ENCODE results near the gene CHKB.
A peak's percentile ranks its signal among the peaks of the same experiment; 100 is the strongest.

Gene CHKB

GRCh38 chr22:50605002-50605612 is 22.5 kb upstream of the CHKB start:
- H3K36me3 ChIP-seq (ENCODE audit: control insufficient read depth, insufficient read depth, low read length): no peaks in the 10 kb centered on the region
- H3K4me1 ChIP-seq (ENCODE audit: control insufficient read depth, insufficient read depth, low read length, poor library complexity, severe bottlenecking): no peaks in the 10 kb centered on the region
- H3K27ac ChIP-seq (ENCODE audit: low read depth, low read length, severe bottlenecking): no peak overlapping the region
- H3K4me3 ChIP-seq (ENCODE audit: extremely low read depth, insufficient read depth, low read length, poor library complexity, severe bottlenecking): no peak overlapping the region
- 81 to 92% methylated on average over 7 to 16 of the region's 23 CpGs for WGBS, 2 experiments (ENCODE audit: insufficient coverage in 2 of 2)
- no peaks in the 10 kb centered on the region for H3K9me3 ChIP-seq (ENCODE audit: control insufficient read depth, low read length)

GRCh38 chr22:50604256-50605001 is 21.8 kb upstream of the CHKB start:
- 85 to 88% methylated on average over 75 to 100 of the region's 103 CpGs for WGBS, 2 experiments (ENCODE audit: insufficient coverage in 2 of 2)
- Histone ChIP-seq H3K27ac (ENCODE audit: low read depth, low read length, severe bottlenecking) (no peak overlapping the region), H3K36me3 (ENCODE audit: control insufficient read depth, insufficient read depth, low read length) (no peaks in the 10 kb centered on the region), H3K4me3 (ENCODE audit: extremely low read depth, insufficient read depth, low read length, poor library complexity, severe bottlenecking) (no peak overlapping the region), H3K9me3 (ENCODE audit: control insufficient read depth, low read length) (no peaks in the 10 kb centered on the region), H3K4me1 (ENCODE audit: control insufficient read depth, insufficient read depth, low read length, poor library complexity, severe bottlenecking) (no peaks in the 10 kb centered on the region)

GRCh38 chr22:50603511-50604255 is 21.0 kb upstream of the CHKB start:
- Histone ChIP-seq H3K4me3 (ENCODE audit: extremely low read depth, insufficient read depth, low read length, poor library complexity, severe bottlenecking) (no peak overlapping the region), H3K9me3 (ENCODE audit: control insufficient read depth, low read length) (no peaks in the 10 kb centered on the region), H3K36me3 (ENCODE audit: control insufficient read depth, insufficient read depth, low read length) (no peaks in the 10 kb centered on the region), H3K27ac (ENCODE audit: low read depth, low read length, severe bottlenecking) (no peak overlapping the region), H3K4me1 (ENCODE audit: control insufficient read depth, insufficient read depth, low read length, poor library complexity, severe bottlenecking) (no peaks in the 10 kb centered on the region)
- WGBS, 2 experiments (ENCODE audit: insufficient coverage in 2 of 2): 66 to 71% methylated on average over 48 to 62 of the region's 70 CpGs

GRCh38 chr22:50602338-50602700 is 19.7 kb upstream of the CHKB start:
- no peaks in the 10 kb centered on the region for H3K4me1 ChIP-seq (ENCODE audit: control insufficient read depth, insufficient read depth, low read length, poor library complexity, severe bottlenecking)
- H3K36me3 ChIP-seq (ENCODE audit: control insufficient read depth, insufficient read depth, low read length): no peaks in the 10 kb centered on the region
- no peaks in the 10 kb centered on the region for H3K9me3 ChIP-seq (ENCODE audit: control insufficient read depth, low read length)
- no peak overlapping the region for H3K4me3 ChIP-seq (ENCODE audit: extremely low read depth, insufficient read depth, low read length, poor library complexity, severe bottlenecking)
- H3K27ac ChIP-seq (ENCODE audit: low read depth, low read length, severe bottlenecking): no peak overlapping the region
- WGBS, 2 experiments (ENCODE audit: insufficient coverage in 2 of 2): 38 to 54% methylated on average over 2 of the region's 2 CpGs

GRCh38 chr22:50601669-50602337 is 19.2 kb upstream of the CHKB start:
- WGBS, 2 experiments (ENCODE audit: insufficient coverage in 2 of 2): 59% methylated on average over 11 of the region's 12 CpGs
- H3K4me3 ChIP-seq (ENCODE audit: extremely low read depth, insufficient read depth, low read length, poor library complexity, severe bottlenecking): no peak overlapping the region
- H3K4me1 ChIP-seq (ENCODE audit: control insufficient read depth, insufficient read depth, low read length, poor library complexity, severe bottlenecking): no peaks in the 10 kb centered on the region
- H3K36me3 ChIP-seq (ENCODE audit: control insufficient read depth, insufficient read depth, low read length): no peaks in the 10 kb centered on the region
- no peak overlapping the region for H3K27ac ChIP-seq (ENCODE audit: low read depth, low read length, severe bottlenecking)
- no peaks in the 10 kb centered on the region for H3K9me3 ChIP-seq (ENCODE audit: control insufficient read depth, low read length)

GRCh38 chr22:50600967-50601668 is 18.5 kb upstream of the CHKB start:
- 8 to 17% methylated on average over 10 to 22 of the region's 52 CpGs for WGBS, 2 experiments (ENCODE audit: insufficient coverage in 2 of 2)
- Histone ChIP-seq H3K36me3 (ENCODE audit: control insufficient read depth, insufficient read depth, low read length) (no peaks in the 10 kb centered on the region), H3K4me1 (ENCODE audit: control insufficient read depth, insufficient read depth, low read length, poor library complexity, severe bottlenecking) (no peaks in the 10 kb centered on the region), H3K9me3 (ENCODE audit: control insufficient read depth, low read length) (no peaks in the 10 kb centered on the region), H3K27ac (ENCODE audit: low read depth, low read length, severe bottlenecking) (no peak overlapping the region), H3K4me3 (ENCODE audit: extremely low read depth, insufficient read depth, low read length, poor library complexity, severe bottlenecking) (peak overlapping the region; percentile 2)

- peak within 1 kb of the TSS; percentile 2 for H3K4me3 ChIP-seq (ENCODE audit: extremely low read depth, insufficient read depth, low read length, poor library complexity, severe bottlenecking)
- no peaks in the 10 kb centered on the region for H3K36me3 ChIP-seq (ENCODE audit: control insufficient read depth, insufficient read depth, low read length)
- H3K4me1 ChIP-seq (ENCODE audit: control insufficient read depth, insufficient read depth, low read length, poor library complexity, severe bottlenecking): no peaks in the 10 kb centered on the region
- H3K9me3 ChIP-seq (ENCODE audit: control insufficient read depth, low read length): no peaks in the 10 kb centered on the region
- WGBS, 2 experiments (ENCODE audit: insufficient coverage in 2 of 2): 0 to 1% methylated on average over 9 to 25 of the region's 61 CpGs
- no peak within 1 kb of the TSS for H3K27ac ChIP-seq (ENCODE audit: low read depth, low read length, severe bottlenecking)
Measured at GRCh38 chr22:50600538-50600937, 17.9 kb upstream of the CHKB start, which contains the start of gene MAPK8IP2. Gene MAPK8IP2 (plus strand): TSS chr22:50600793. CDS start chr22:50600819, 26 bp downstream.

GRCh38 chr22:50599816-50600455 is 17.3 kb upstream of the CHKB start:
- 21 to 25% methylated on average over 38 to 39 of the region's 52 CpGs for WGBS, 2 experiments (ENCODE audit: insufficient coverage in 2 of 2)
- H3K4me3 ChIP-seq (ENCODE audit: extremely low read depth, insufficient read depth, low read length, poor library complexity, severe bottlenecking): no peak overlapping the region
- H3K36me3 ChIP-seq (ENCODE audit: control insufficient read depth, insufficient read depth, low read length): no peaks in the 10 kb centered on the region
- H3K9me3 ChIP-seq (ENCODE audit: control insufficient read depth, low read length): no peaks in the 10 kb centered on the region
- H3K27ac ChIP-seq (ENCODE audit: low read depth, low read length, severe bottlenecking): no peak overlapping the region
- no peaks in the 10 kb centered on the region for H3K4me1 ChIP-seq (ENCODE audit: control insufficient read depth, insufficient read depth, low read length, poor library complexity, severe bottlenecking)

- H3K4me1 ChIP-seq (ENCODE audit: control insufficient read depth, insufficient read depth, low read length, poor library complexity, severe bottlenecking): no peaks in the 10 kb centered on the region
- no peaks in the 10 kb centered on the region for H3K9me3 ChIP-seq (ENCODE audit: control insufficient read depth, low read length)
- no peak overlapping the region for H3K27ac ChIP-seq (ENCODE audit: low read depth, low read length, severe bottlenecking)
- WGBS, 2 experiments (ENCODE audit: insufficient coverage in 2 of 2): 83 to 89% methylated on average over 5 of the region's 5 CpGs
- H3K36me3 ChIP-seq (ENCODE audit: control insufficient read depth, insufficient read depth, low read length): no peaks in the 10 kb centered on the region
- no peak overlapping the region for H3K4me3 ChIP-seq (ENCODE audit: extremely low read depth, insufficient read depth, low read length, poor library complexity, severe bottlenecking)
Measured at GRCh38 chr22:50597097-50597496, 14.4 kb upstream of the CHKB start.

GRCh38 chr22:50595189-50595588 is 12.5 kb upstream of the CHKB start:
- no peaks in the 10 kb centered on the region for H3K36me3 ChIP-seq (ENCODE audit: control insufficient read depth, insufficient read depth, low read length)
- no peak overlapping the region for H3K4me3 ChIP-seq (ENCODE audit: extremely low read depth, insufficient read depth, low read length, poor library complexity, severe bottlenecking)
- no peaks in the 10 kb centered on the region for H3K9me3 ChIP-seq (ENCODE audit: control insufficient read depth, low read length)
- no peaks in the 10 kb centered on the region for H3K4me1 ChIP-seq (ENCODE audit: control insufficient read depth, insufficient read depth, low read length, poor library complexity, severe bottlenecking)
- H3K27ac ChIP-seq (ENCODE audit: low read depth, low read length, severe bottlenecking): no peak overlapping the region
- 81 to 85% methylated on average over 3 of the region's 3 CpGs for WGBS, 2 experiments (ENCODE audit: insufficient coverage in 2 of 2)
